HUES48 (cell line): ENCODE data around the gene CD4.

ENCODE experiments used
- H3K27ac ChIP-seq: one replicate; pipeline ENCODE4 v1.7.0; 2013; ENCODE audit warnings: low read depth, low read length, inconsistent platforms
- H3K27me3 ChIP-seq: 2 replicates; pipeline ENCODE4 v1.6.1; 2013; ENCODE audit warnings: mild to moderate bottlenecking, low read length; ENCODE audit not compliant: control insufficient read depth, insufficient read depth
- H3K36me3 ChIP-seq: 2 replicates; pipeline ENCODE4 v1.6.1; 2013; ENCODE audit warnings: low read length; ENCODE audit not compliant: control insufficient read depth, insufficient read depth
- H3K4me1 ChIP-seq: 2 replicates; pipeline ENCODE4 v1.6.1; 2013; ENCODE audit warnings: mild to moderate bottlenecking, low read length; ENCODE audit not compliant: control insufficient read depth, insufficient read depth
- H3K4me3 ChIP-seq: 2 replicates; pipeline ENCODE4 v1.5.1; 2013; ENCODE audit warnings: mild to moderate bottlenecking, low read depth, low read length
- H3K9ac ChIP-seq: 2 replicates; pipeline ENCODE4 v1.6.1; 2013; ENCODE audit warnings: mild to moderate bottlenecking, low read depth, low read length, moderate library complexity
- H3K9me3 ChIP-seq: 2 replicates; pipeline ENCODE4 v1.6.1; 2013; ENCODE audit warnings: low read length; ENCODE audit not compliant: control insufficient read depth, insufficient read depth

The CD4 gene

DNA sequence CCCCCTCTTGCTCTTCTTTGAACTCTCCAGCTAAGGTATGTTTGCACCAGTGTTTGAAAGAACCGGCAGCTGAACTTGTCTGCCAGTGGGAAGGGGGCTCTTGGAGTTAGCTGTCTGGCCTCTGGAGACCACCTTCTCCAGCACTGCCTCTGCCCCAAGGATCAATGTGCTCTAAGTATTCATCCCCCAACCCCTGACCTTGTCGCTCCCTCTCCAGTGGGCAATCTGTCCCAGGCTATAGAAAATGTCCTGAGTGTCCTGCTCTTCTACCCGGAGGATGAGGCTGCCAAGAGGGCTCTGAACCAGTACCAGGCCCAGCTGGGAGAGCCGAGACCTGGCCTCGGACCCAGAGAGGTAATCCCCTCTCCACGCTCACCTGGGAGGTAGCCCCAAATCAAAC, 41.7 kb downstream of the CD4 start:
- H3K4me1 ChIP-seq: peaks cover 13% of the 10 kb centered on the region
- no peak overlapping the region for H3K9ac ChIP-seq
- H3K9me3 ChIP-seq: no peaks in the 10 kb centered on the region
- H3K27me3 ChIP-seq: peaks cover 13% of the 10 kb centered on the region
- no peak overlapping the region for H3K27ac ChIP-seq
- H3K4me3 ChIP-seq: no peak overlapping the region
- H3K36me3 ChIP-seq: peaks cover 41% of the 10 kb centered on the region

DNA sequence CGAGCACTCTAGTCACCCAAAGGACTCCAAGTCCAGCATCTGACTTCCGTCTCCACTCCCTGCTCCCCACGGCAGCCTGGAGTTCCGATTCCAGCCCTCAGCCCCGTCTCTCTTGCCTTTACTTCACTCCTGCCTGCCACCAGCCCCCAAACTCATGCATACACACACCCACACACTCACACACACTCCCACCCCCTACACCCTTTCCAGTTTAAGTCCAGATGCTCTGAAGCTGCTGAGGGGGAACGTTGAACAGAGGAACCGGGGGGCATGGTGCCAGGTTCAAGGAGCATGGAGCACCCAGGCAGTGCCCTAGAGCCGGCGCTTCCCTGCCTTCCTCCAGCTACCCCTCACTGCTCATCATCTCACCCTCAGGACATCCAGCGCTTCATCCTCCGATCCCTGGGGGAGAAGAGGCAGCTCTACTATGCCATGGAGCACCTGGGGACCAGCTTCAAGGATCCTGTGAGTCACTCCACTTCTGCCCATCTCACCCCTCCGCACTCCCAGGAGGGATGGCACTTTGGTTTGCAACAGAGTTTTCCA, 42.2 kb downstream of the CD4 start:
- H3K27me3 ChIP-seq: peaks cover 8% of the 10 kb centered on the region; the same call in 1 of the 2 replicates
- H3K36me3 ChIP-seq: peaks cover 46% of the 10 kb centered on the region
- peaks cover 12% of the 10 kb centered on the region for H3K4me1 ChIP-seq
- H3K9ac ChIP-seq: no peak overlapping the region
- no peaks in the 10 kb centered on the region for H3K9me3 ChIP-seq
- H3K4me3 ChIP-seq: no peak overlapping the region
- H3K27ac ChIP-seq: no peak overlapping the region

DNA sequence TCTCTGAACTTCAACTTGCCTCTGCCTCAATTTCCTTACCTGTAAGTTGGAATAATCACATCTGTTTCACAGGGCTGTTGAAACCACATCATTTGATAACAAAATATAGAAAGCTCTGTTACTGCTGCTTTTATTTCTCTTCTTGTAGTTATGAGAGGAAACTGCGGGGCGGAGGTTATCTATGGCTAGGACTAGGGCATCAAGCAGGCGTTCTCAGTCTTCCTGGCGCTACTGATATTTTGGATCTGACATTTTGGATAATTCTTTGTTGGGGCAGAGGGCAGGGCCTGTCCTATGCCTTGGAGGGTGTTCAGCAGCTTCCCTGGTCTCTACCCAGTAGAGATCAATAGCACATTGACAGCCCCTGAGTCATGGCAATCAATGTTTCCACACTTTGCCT, 42.8 kb downstream of the CD4 start:
- Histone ChIP-seq H3K27me3 (0 out of 2 replicates have a peak, but pooled peaks cover 2% of the 10 kb centered on the region), H3K4me1 (peaks cover 10% of the 10 kb centered on the region), H3K9me3 (no peaks in the 10 kb centered on the region), H3K36me3 (peaks cover 52% of the 10 kb centered on the region), H3K9ac (no peak overlapping the region), H3K4me3 (no peak overlapping the region), H3K27ac (no peak overlapping the region)

DNA sequence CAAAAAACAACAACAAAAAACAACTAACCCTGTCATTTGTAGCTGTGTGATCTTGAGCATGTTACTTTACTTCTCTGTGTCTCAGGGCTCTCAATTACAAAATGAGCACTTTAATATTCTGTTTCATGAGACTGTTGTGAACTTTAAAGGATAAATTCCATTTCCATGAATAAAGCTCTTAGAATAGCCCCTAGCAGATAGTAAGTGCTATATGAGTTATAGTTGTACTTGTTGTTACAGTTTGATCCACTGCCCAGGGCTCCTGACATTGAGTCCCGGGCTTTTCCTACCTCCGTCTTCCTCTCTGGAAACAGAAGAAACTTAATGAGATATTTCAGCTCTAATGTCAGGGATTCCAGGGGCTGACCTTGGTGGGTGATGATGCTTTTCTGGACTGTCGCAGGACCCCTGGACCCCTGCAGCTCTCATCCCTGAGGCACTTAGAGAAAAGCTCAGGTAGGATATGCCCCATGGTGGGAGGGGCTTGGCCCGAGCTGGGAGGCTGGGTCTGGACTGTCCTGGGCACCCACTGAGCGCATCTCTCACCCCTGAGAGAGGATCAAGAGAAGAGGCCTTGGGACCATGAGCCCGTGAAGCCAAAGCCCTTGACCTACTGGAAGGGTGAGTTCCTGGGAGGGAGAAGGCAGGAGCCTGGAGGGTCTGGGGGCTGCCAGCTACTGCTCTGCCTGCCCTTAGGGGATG, 44.0 kb downstream of the CD4 start:
- Histone ChIP-seq H3K27ac (no peak overlapping the region), H3K9me3 (no peaks in the 10 kb centered on the region), H3K4me3 (no peak overlapping the region), H3K36me3 (peaks cover 65% of the 10 kb centered on the region), H3K4me1 (peaks cover 5% of the 10 kb centered on the region), H3K9ac (no peak overlapping the region), H3K27me3 (no peaks in the 10 kb centered on the region)

DNA sequence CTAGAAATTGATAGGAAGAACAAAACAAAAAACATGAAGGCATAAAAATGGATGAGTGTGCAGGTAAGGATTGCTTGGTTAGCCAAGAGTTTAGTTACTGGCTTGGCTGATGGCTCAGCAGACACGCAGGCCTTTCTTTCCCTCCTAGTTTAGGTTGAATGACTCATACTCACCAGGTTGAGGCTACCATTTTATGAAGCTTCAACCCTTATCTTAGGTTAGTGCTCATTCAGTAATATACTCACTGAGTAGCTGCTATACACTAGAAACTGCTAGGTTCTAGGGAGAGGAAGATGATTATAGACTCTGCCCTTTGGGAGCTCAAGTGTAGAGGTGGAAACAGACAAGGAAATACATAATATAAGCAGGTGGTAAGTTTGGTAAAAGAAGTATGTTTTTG, 44.9 kb downstream of the CD4 start:
- no peaks in the 10 kb centered on the region for H3K27me3 ChIP-seq
- peaks cover 74% of the 10 kb centered on the region for H3K36me3 ChIP-seq
- H3K27ac ChIP-seq: no peak overlapping the region
- peaks cover 5% of the 10 kb centered on the region for H3K4me1 ChIP-seq
- no peak overlapping the region for H3K9ac ChIP-seq
- no peak overlapping the region for H3K4me3 ChIP-seq
- H3K9me3 ChIP-seq: no peaks in the 10 kb centered on the region

DNA sequence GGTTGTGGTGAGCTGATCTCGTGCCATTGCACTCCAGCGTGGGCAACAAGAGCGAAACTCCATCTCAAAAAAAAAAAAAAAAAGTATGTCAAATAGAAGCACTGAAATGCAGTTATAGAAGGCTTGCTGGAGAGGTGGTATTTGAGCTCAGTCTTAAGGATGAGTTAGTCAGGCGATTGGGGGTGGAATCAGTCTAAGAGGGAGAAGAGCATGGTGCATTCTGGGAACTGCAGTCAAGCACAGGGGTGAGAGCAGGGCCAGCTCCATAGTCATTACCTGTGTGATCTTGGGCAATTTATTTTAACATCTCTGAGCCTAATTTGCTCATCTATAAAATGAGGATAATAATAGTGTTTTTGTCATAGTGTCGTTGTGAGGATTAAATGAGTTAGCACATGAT, 45.5 kb downstream of the CD4 start:
- Histone ChIP-seq H3K36me3 (peaks cover 80% of the 10 kb centered on the region), H3K27ac (no peak overlapping the region), H3K27me3 (no peaks in the 10 kb centered on the region), H3K9me3 (no peaks in the 10 kb centered on the region), H3K9ac (no peak overlapping the region), H3K4me1 (peaks cover 4% of the 10 kb centered on the region), H3K4me3 (no peak overlapping the region)

DNA sequence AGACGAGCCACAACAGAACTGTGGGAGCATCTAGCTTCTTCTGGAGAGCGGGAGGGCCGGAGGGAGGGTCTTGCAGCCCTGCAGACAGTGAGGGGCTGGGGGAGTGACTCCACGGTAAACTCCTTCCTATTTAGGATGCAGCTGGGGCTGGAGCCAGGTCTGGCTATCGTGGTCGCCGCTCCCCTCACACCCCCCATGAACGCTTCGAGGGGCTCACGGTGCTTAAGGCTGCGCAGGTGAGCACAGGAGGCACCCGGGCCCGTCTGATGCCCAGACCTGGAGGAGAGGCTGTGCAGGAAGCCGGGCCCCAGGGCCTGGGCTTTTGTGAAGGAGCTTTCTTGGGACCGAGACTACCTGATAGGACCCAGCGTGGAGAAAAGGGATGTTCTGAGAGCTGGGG, 47.5 kb downstream of the CD4 start:
- H3K36me3 ChIP-seq: peaks cover 70% of the 10 kb centered on the region
- H3K4me1 ChIP-seq: peaks cover 4% of the 10 kb centered on the region; the same call in 1 of the 2 replicates

DNA sequence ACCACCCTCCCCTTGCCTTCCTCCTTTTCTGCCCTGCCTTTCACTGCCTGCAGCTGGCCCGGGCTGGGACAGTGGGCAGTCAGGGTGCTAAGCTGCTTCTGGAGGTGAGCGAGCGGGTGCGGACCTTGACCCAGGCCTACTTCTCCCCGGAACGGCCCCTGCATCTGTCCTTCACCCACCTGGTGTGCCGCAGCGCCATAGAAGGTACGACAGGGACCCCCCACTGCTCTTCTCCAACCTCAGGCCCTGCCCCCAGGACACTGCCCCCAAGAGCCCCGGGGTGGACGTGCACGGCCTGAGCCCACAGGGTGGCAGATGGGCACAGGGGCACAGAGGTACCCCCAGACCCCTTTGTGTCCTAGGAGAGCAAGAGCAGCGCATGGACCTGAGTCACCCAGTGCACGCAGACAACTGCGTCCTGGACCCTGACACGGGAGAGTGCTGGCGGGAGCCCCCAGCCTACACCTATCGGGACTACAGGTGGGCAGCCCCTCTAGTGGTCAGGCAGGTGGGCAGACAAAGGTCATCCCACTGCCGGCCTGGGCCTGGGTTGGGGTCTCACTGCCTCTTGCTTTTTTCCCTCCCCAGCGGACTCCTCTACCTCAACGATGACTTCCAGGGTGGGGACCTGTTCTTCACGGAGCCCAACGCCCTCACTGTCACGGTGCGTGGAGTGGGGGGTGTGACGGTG, 48.2 kb downstream of the CD4 start:
- Histone ChIP-seq H3K9me3 (no peaks in the 10 kb centered on the region), H3K4me3 (no peak overlapping the region), H3K27me3 (no peaks in the 10 kb centered on the region), H3K4me1 (peaks cover 4% of the 10 kb centered on the region; the same call in 1 of the 2 replicates), H3K36me3 (peaks cover 71% of the 10 kb centered on the region), H3K9ac (no peak overlapping the region), H3K27ac (no peak overlapping the region)

More for the DNA sequence above, 47.5 kb downstream of the CD4 start:
- Histone ChIP-seq H3K27ac (no peak overlapping the region), H3K27me3 (no peaks in the 10 kb centered on the region), H3K9me3 (no peaks in the 10 kb centered on the region), H3K4me3 (no peak overlapping the region), H3K9ac (no peak overlapping the region)

DNA sequence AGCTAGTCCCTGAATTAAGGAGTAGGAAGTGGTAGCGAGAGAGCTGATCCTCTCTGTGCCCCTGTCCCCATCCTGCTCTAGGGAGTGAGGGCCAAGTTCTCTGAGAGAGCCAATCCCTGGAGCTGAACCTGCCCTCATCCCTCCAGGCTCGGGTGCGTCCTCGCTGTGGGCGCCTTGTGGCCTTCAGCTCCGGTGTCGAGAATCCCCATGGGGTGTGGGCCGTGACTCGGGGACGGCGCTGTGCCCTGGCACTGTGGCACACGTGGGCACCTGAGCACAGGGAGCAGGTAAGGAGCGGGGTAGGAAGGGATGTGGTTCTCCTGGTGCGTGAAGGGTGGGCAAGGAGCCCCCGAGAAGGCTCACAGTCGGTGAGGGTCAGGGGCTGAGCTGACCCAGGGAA, 49.5 kb downstream of the CD4 start:
- Histone ChIP-seq H3K9ac (no peak overlapping the region), H3K4me1 (peaks cover 4% of the 10 kb centered on the region; the same call in 1 of the 2 replicates), H3K36me3 (peaks cover 73% of the 10 kb centered on the region), H3K27me3 (no peaks in the 10 kb centered on the region), H3K4me3 (no peak overlapping the region), H3K9me3 (no peaks in the 10 kb centered on the region), H3K27ac (no peak overlapping the region)

DNA sequence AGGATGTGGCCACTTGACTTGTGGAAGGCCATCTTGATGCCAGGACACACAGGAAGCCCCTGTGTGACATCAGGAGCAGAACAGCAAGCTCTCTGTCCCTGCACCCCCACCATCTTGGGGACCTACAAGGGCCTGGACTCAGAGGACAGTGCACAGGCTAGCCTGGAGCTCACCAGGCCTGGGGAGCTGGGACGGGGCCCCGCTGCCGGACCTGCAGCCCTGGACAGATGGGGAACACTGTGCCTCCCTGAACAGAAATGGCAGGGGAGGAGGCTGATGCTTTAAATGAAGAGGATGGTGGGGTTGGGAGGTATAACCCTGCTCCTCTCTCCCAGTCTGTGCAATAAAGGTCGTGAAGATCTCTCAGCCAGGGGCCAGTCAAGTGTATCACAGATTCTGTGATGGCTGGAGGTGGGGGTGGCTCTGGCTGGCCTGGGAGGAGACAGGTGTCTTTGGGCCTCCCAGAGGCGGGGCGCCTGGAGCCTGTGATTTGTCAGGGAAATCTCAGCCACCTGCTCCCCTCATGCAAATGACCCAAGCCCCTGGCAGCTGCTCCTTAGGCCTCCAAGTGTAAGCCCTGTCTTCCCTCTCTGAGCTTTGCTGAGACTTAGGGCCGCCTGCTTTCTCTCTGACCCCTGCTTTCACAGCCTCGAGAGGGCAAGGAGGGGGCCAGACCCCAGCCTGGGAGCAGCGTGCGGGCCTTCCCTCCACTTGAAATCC, 50.3 kb downstream of the CD4 start:
- Histone ChIP-seq H3K9ac (no peak overlapping the region), H3K4me1 (peaks cover 4% of the 10 kb centered on the region; the same call in 1 of the 2 replicates), H3K36me3 (peaks cover 72% of the 10 kb centered on the region), H3K4me3 (no peak overlapping the region), H3K27me3 (no peaks in the 10 kb centered on the region), H3K27ac (peak overlapping the region; percentile 15), H3K9me3 (no peaks in the 10 kb centered on the region)
